DND-41 (cell line): ENCODE data around the gene HMG20A.
A peak's percentile ranks its signal among the peaks of the same experiment; 100 is the strongest.

ENCODE experiments used
- ATAC-seq: fragments of 200-7000 bp; cut with Tn5 transposase; 3 replicates; pipeline ENCODE4 v1.9.1; 2021; ENCODE audit warnings: low read depth; ENCODE audit not compliant: insufficient read depth
- DNase-seq: peaks from one replicate; pipeline ENCODE4 v3.0.0-alpha.2; 2020
- H2AFZ ChIP-seq: 2 replicates; pipeline ENCODE4 v1.6.0; 2012; ENCODE audit warnings: low read depth, low read length
- H3K27ac ChIP-seq: 2 replicates; pipeline ENCODE4 v1.5.1; 2012; ENCODE audit warnings: low read length, inconsistent platforms
- H3K27me3 ChIP-seq: fragments of 200-600 bp; sonication (generic); 2 replicates; pipeline ENCODE4 v1.6.0; 2012; ENCODE audit warnings: low read length, mild to moderate bottlenecking, inconsistent platforms; ENCODE audit not compliant: insufficient read depth, poor library complexity
- H3K36me3 ChIP-seq: 2 replicates; pipeline ENCODE4 v1.5.1; 2012; ENCODE audit warnings: low read length, inconsistent platforms; ENCODE audit not compliant: insufficient read depth
- H3K4me1 ChIP-seq: 2 replicates; pipeline ENCODE4 v1.5.1; 2012; ENCODE audit warnings: mild to moderate bottlenecking, low read length; ENCODE audit not compliant: insufficient read depth
- H3K4me2 ChIP-seq: 2 replicates; pipeline ENCODE4 v1.6.0; 2012; ENCODE audit warnings: mild to moderate bottlenecking, moderate library complexity, low read length, inconsistent platforms; ENCODE audit not compliant: insufficient read depth
- H3K4me3 ChIP-seq, 2 experiments: fragments of 200-600 bp in 1 of 2; shearing (Covaris generic) in 1 of 2; 2 replicates each; pipeline ENCODE4 v1.5.1; 2012 to 2016; ENCODE audit warnings: inconsistent platforms in 2 of 2, low read length in 2 of 2, mild to moderate bottlenecking in 2 of 2, low read depth in 1 of 2, moderate library complexity in 1 of 2
- H3K79me2 ChIP-seq: 2 replicates; pipeline ENCODE4 v1.6.0; 2012; ENCODE audit warnings: low read length, inconsistent platforms; ENCODE audit not compliant: insufficient read depth
- H3K9ac ChIP-seq: 2 replicates; pipeline ENCODE4 v1.6.0; 2012; ENCODE audit warnings: low read depth, mild to moderate bottlenecking, inconsistent platforms, low read length, moderate library complexity
- H3K9me3 ChIP-seq: 2 replicates; pipeline ENCODE4 v1.5.1; 2012; ENCODE audit warnings: low read length, moderate library complexity, mild to moderate bottlenecking, inconsistent platforms; ENCODE audit not compliant: insufficient read depth, severe bottlenecking
- H4K20me1 ChIP-seq: 2 replicates; pipeline ENCODE4 v1.6.0; 2012; ENCODE audit warnings: low read length; ENCODE audit not compliant: insufficient read depth
- EZH2 ChIP-seq: IDR thresholded peaks from 3 replicates; pipeline ENCODE4 v1.6.1; 2012; ENCODE audit warnings: borderline replicate concordance, low read depth, mild to moderate bottlenecking, moderate library complexity, low read length, inconsistent platforms; ENCODE audit not compliant: severe bottlenecking
- TF ChIP-seq, protein P1 (sequence below): IDR thresholded peaks from 2 replicates; pipeline ENCODE4 v1.5.1; 2012; ENCODE audit warnings: borderline replicate concordance, low read length, moderate library complexity, mild to moderate bottlenecking; ENCODE audit not compliant: poor library complexity, severe bottlenecking; ENCODE audit errors: extremely low read depth

Gene HMG20A

DNA sequence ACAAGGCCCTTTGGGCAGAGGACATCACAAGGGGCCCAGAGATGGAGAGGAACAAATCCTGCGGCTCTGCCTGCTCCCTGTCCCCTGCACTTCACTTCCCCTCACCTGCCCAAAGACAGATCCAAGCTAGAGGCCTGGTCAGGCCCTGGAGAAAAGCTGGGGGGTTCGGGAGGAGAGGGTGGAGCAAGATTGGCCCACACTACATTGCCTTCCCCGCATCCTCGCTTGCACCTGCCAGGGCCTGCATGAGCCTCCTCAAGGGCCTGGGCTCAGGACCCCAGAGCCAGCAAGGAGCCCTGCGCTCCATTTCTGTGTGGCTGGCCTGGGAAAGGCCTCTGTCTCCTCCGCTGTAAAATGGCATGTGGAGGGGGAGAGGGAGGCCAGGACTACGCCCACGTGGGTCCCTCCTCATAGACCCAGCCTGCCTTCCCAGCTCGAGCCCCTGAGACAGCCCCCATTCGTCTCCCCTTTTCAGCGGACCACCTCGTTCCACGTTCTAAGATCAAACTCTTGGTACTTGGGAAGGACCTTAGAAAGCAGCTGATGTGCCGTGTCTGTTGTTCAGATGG, 106.0 kb downstream of the HMG20A start:
- H3K4me1 ChIP-seq, result peaks cover 27% of the 10 kb centered on the region
- peak overlapping the region; percentile 77 for H3K27ac ChIP-seq
- H2AFZ ChIP-seq, result peak overlapping the region; percentile 60

DNA sequence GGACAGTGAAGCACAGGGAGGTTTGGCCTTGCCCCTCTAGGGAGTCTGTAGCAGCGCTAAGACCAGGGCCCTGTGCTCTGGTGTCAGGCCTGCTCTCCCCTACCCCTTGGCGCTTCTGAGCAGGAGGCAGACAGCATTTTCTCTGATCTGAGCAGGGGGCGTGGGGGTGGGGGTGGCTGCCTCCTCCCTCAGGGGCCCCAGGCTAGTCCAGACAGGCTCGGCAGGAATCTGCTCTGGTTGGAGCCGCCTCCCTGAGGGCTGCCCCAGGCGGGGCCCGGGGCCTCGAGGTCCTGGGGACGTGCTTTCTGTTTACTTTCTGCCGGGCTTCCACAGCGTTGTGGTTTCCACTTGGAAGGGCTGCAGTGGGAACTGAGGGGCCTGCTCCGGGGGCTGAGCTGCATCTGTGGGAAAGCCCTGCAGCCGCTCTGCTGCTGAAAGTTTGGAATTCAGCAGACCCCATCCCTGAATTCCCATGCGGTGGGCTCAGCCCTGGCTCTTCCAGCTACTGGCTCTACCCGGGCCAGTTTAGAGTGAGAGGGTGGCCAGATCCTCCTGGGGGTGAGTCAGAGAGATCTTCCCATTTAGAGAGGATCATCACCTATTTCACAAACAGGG, 106.6 kb downstream of the HMG20A start:
- peak; percentile 94 for ATAC-seq
- Histone ChIP-seq H3K4me1 (peaks cover 27% of the 10 kb centered on the region), H3K27ac (peak overlapping the region; percentile 77), H2AFZ (peak overlapping the region; percentile 60), H3K4me3 (no peak overlapping the region; a peak in 1 of 4 replicates), H3K4me2 (peak overlapping the region; percentile 45), H3K27me3 (no peaks in the 10 kb centered on the region), H4K20me1 (no peaks in the 10 kb centered on the region), H3K36me3 (no peaks in the 10 kb centered on the region), H3K9ac (peak overlapping the region; percentile 45), H3K79me2 (no peaks in the 10 kb centered on the region), H3K9me3 (no peaks in the 10 kb centered on the region)
- TF ChIP-seq, protein P1, sequence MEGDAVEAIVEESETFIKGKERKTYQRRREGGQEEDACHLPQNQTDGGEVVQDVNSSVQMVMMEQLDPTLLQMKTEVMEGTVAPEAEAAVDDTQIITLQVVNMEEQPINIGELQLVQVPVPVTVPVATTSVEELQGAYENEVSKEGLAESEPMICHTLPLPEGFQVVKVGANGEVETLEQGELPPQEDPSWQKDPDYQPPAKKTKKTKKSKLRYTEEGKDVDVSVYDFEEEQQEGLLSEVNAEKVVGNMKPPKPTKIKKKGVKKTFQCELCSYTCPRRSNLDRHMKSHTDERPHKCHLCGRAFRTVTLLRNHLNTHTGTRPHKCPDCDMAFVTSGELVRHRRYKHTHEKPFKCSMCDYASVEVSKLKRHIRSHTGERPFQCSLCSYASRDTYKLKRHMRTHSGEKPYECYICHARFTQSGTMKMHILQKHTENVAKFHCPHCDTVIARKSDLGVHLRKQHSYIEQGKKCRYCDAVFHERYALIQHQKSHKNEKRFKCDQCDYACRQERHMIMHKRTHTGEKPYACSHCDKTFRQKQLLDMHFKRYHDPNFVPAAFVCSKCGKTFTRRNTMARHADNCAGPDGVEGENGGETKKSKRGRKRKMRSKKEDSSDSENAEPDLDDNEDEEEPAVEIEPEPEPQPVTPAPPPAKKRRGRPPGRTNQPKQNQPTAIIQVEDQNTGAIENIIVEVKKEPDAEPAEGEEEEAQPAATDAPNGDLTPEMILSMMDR, result no peak
- no peak for TF ChIP-seq EZH2
- DNase-seq, result peak; percentile 70

More for the DNA sequence above, 106.0 kb downstream of the HMG20A start:
- H3K4me2 ChIP-seq, result peak overlapping the region; percentile 45
- ATAC-seq (peak; percentile 4; the same call in 1 of the 3 replicates), DNase-seq (no peak)
- no peak for TF ChIP-seq EZH2
- TF ChIP-seq, protein P1, result no peak
- no peaks in the 10 kb centered on the region for H4K20me1 ChIP-seq
- H3K36me3 ChIP-seq, result no peaks in the 10 kb centered on the region
- peak overlapping the region; percentile 45 for H3K9ac ChIP-seq
- H3K27me3 ChIP-seq, result no peaks in the 10 kb centered on the region
- no peaks in the 10 kb centered on the region for H3K79me2 ChIP-seq
- H3K9me3 ChIP-seq, result no peaks in the 10 kb centered on the region
- H3K4me3 ChIP-seq, result no peak overlapping the region; a peak in 1 of 4 replicates

DNA sequence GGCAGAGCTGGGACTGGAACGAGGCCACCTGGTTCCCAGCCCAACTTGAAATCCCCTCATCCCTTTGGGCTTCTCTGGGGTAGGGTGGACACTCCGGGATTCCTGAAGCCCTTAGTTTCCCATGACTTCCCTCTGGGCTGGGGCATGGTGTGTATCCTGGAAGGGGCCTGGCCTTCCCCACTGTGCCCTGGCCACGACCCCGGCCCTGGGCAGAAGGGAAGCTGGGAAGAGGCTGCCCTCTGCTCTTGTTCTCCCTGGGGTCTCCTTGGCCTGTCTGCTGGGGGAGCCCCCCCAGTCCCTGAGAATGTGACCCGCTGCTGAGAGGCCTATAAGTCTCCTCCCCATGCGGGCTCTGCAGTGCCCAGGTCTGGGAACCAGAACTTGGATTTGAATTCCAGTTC, 107.1 kb downstream of the HMG20A start:
- Histone ChIP-seq H3K4me1 (peaks cover 27% of the 10 kb centered on the region), H3K27ac (peak overlapping the region; percentile 62), H3K4me3 (no peak overlapping the region), H3K27me3 (no peaks in the 10 kb centered on the region), H2AFZ (no peak overlapping the region), H3K9me3 (no peaks in the 10 kb centered on the region), H3K9ac (peak overlapping the region; percentile 45; the same call in 1 of the 2 replicates), H3K79me2 (no peaks in the 10 kb centered on the region), H3K4me2 (peak overlapping the region; percentile 45; the same call in 1 of the 2 replicates), H4K20me1 (no peaks in the 10 kb centered on the region), H3K36me3 (no peaks in the 10 kb centered on the region)
- DNase-seq (no peak), ATAC-seq (no peak)
- TF ChIP-seq, protein P1, result no peak
- no peak for TF ChIP-seq EZH2
